ENCODE measurements around the gene LAMA5.

The LAMA5 gene

DNA sequence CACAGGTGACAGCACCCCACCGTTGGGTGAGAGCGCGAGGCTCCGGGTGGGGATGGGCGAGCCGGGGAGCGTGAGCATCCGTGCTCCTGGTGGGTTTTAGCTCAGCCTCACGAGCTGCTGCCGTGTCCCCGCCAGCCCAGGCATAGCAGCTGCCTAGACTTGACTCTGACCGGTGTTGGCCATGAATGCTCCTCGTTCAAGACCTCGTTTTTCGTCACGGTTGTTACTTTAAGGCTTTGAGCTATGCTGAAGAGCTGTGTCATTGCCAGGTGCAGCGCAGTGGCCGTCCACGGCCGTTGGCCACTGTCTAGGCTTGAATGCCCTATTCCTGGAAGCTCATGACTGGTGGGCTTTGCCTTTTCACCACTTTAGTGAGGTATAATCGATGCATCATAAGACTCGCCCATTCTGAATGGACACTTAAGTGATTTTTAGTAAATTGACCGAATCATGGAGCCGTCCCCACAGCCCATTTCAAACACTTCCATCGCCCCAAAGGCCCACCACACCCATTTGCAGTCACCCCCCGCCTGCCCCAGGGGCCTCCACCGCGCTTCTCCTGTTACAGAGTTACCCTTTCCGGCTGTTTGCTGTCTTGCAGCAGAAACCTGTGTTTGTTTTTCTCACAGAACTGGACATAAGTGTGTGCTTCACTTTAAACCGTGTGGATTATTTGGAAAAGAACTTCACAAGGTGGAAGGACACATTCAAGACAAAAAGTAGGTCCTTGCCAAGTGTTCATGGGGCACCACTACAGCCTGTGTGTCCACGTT, 85.8 kb downstream of the LAMA5 start:
- no peak for DNase-seq

- no peak for DNase-seq
Observed at GRCh38 chr20:62280303-62280702, 86.8 kb downstream of the LAMA5 start.

DNA sequence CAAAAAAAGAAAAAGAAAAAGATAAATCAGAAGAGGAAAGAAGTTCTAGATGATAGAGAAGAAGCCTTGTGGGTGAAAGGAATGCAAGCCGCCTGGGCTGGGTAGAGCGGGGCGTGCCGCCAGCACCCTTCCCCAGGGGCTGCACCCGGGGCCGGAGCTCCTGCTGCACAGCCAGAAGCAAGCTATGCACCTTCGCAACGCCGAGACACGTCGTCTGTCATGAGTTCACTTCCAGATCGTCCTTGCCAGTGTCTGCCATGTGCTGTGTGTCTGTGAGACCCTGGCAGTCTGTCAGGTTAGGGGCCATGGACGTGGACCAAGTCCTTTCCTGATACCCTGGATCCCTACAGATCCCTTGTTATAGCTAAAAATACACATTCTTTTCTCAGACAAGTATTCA, 89.9 kb downstream of the LAMA5 start:
- DNase-seq, result no peak

DNA sequence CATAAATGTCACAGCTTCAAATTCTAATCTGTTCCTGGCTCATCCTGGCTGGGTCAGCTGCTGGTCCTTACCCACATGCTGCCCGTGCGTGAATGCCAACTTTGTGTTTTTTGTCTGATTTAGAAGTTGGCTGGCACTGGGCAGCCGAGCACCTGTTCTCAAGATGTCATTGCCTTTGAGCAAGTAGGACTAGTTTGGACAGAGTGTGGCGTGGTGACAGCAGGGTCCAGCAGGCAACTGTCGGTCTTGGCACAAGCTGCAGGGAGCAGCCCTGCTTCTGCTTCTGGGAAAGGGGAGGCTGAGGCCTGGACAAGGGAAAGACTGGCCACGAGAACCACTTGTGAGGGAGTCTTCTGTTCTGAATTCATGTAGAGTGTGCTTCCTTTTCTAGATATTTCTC, 90.7 kb downstream of the LAMA5 start:
- no peak for DNase-seq

DNA sequence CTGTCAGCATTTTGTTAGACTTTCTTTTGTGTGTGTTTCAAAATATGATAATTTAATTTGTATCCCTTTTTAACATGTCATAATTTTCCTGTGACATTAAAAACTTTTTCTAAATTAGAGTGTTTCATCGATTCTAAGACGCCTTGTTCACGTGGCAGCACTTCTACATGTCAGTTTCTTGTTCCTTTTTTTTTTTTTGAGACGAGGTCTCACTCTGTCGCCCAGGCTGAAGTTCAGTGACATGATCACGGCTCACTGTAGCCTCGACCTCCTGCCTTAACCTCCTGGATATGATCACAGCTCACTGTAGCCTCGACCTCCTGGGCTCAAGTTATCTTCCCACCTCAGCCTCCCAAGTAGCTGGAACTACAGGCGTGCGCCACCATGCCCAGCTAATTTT, 91.9 kb downstream of the LAMA5 start:
- no peak for DNase-seq

DNA sequence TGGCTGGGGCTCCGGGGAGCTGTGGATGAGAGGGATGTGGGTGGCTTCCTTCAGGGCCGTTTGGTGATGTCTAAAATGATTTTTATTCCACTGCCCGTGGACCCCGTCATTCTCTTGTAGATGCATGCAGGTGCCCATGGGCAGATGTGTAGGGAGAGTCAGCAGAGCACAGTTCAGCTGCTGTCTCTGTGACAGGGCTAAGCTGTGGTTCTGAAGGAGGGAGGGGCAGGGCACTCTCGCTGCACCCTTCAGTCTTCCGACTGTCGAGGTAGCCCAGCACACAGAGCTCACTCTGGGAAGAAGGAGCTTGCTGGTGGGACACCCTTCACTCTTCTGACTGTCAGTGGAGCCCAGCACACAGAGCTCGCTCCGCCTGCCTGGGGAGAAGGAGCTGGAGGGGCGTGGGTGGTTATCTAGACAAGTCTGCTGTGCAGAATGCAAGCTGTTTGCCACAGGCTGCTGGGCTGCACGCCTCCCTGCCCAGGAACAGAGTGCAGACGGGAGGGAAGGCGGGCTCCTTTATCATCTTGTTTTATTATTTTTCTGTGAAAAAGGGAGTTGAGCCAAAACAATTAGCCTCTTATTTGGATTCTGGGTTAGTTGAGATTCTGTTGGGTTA, 92.7 kb downstream of the LAMA5 start:
- no peak for DNase-seq

DNA sequence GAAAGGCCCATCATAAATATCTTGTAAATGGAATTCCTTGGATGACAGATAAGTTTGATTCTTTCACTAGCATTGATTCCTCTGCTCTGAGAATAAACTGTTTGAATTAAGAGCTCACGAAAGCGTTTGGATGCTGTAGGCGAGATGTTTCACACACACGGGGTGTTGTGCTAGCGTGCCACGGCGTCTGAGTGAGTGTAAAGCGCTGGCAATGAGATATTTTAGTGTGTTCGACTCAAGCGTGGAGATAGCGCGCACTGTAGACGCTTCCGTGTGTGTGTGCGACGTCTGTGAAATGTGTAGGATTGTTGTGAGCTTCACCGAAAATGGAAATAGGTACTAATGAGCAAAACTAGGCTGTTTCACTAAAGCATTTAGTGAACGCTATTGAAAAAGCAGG, 93.7 kb downstream of the LAMA5 start:
- DNase-seq, result no peak

- no peak for DNase-seq
Observed at GRCh38 chr20:62272200-62272599, 94.9 kb downstream of the LAMA5 start.

GRCh38 chr20:62269871-62270270, 97.2 kb downstream of the LAMA5 start:
- no peak for DNase-seq

- no peak for DNase-seq
Observed at GRCh38 chr20:62269378-62269777, 97.7 kb downstream of the LAMA5 start.

- DNase-seq, result no peak
Observed at GRCh38 chr20:62268228-62268900, 98.7 kb downstream of the LAMA5 start.

- DNase-seq, result no peak
Observed at GRCh38 chr20:62267543-62267942, 99.6 kb downstream of the LAMA5 start.

DNA sequence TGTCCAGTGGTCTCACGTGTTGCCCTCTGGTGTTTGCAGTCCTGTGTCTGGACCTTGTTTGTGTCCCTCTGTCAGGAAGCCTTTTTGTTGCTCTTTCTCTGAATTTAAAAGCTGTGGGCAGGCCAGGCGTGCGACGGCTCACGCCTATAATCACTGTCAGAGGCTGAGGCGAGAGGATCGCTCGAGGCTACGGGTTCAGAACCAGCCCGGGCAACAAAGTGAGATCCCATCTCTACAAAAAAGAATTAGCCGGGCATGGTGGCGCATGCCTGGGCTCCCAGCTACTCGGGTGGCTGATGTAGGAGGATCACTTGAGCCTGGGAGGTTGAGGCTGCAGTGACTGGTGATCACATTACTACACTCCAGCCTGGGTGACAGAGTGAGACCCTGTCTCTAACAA, 100.3 kb downstream of the LAMA5 start:
- no peak for DNase-seq

DNA sequence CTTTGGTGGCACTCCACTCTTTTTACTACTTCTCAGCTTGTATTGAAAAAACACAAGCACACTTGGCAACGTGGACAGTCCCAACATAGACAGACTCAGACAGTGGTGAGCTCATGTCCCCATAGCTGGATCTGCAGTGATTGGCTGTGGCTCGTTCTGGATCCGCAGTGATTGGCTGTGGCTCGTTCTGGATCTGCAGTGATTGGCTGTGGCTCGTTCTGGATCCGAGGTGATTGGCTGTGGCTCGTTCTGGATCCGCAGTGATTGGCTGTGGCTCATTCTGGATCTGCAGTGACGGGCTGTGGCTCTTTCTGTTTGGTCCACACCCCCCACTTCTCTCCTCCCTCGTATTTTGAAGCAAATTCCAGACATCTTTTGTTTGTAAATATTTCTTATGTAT, 100.8 kb downstream of the LAMA5 start:
- DNase-seq, result no peak

DNA sequence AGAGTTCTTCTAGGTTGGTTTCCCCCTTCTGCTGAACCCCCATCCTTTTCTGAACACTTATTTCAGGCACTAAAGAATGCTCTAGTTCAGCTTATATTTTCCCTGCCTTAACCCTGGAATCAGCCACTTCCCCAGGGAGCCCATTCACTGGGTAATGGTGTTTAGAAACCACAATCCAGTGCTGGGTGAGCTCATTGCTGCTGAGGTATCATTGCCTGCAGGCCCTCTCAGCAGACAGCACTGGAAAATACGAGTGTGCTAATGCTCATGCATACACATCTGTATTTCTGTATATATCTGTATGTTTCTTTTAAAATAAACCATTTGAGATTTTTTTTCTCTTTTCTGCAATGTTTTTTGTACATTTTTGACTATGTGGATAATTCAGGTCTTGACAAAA, 101.7 kb downstream of the LAMA5 start:
- DNase-seq, result no peak

GRCh38 chr20:62263396-62263795, 103.7 kb downstream of the LAMA5 start:
- DNase-seq, result no peak

DNA sequence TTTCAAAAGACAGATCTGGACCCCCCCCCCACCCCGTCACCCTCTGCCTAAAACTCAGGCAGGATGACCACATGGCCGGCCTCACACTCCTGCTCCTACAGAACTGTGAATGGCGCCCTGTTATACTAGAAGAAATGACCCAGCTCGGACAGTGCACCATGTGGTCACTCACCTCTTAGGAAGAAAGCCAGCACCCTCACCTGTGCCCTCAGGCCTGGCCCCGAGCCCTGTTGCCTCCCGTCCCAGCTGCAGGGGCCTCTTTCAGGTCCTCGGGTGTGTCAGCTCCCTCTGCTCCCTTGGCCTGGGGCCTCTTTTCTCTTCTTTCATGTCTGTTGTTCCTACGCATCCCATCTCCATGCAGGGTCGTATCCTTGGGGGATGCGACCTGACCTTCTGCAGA, 105.0 kb downstream of the LAMA5 start:
- DNase-seq, result no peak

- DNase-seq, result no peak
Observed at GRCh38 chr20:62259294-62259565, 107.9 kb downstream of the LAMA5 start.

All from SHP77 treated with DMSO at 0.1 percent for 48 hours (cell line).